Prostate gland (tissue), 2 donors: ENCODE data around the gene MACROH2A2. TPM values are rescaled to one million over a fixed set of nuclear protein-coding genes. Genes with fewer than 3 reads are reported as not detected.
"Not testable (repeated sequence)": the region's sequence is repeated elsewhere in the genome, so short reads cannot be mapped to it uniquely, and the experiment has no call there.

Experiments
- DNase-seq: peaks from one replicate; pipeline ENCODE4 v3.0.0-alpha.2; 2019; ENCODE audit warnings: low spot score
- H3K27ac ChIP-seq, 2 donors: fragments of 200-600 bp; sonication (generic); 2 replicates each; pipeline ENCODE4 v1.5.1; 2017 to 2019
- H3K27me3 ChIP-seq: fragments of 200-600 bp; sonication (generic); replicated peaks from 2 replicates; pipeline ENCODE4 v1.5.1; 2019; ENCODE audit not compliant: insufficient read depth
- H3K36me3 ChIP-seq, 2 donors: fragments of 200-600 bp; sonication (generic); 1 replicate in 1 of 2; 2 replicates in 1 of 2; pipeline versions ENCODE4 v1.5.1 to v1.8.1; 2017 to 2019
- H3K4me1 ChIP-seq: fragments of 200-600 bp; sonication (generic); replicated peaks from 2 replicates; pipeline ENCODE4 v1.5.1; 2019
- H3K4me3 ChIP-seq, 2 donors: fragments of 200-600 bp; sonication (generic); 2 replicates each; pipeline ENCODE4 v1.5.1; 2017 to 2019
- H3K9me3 ChIP-seq: fragments of 200-600 bp; sonication (generic); 2 replicates; pipeline ENCODE4 v1.5.1; 2017
- CTCF ChIP-seq, 4 experiments: fragments of 200-600 bp in 2 of 4; fragments of 450-650 bp in 2 of 4; sonication (generic) in 2 of 4; IDR thresholded peaks; 1 replicate in 3 of 4; 2 replicates in 1 of 4; pipeline ENCODE4 v1.5.1; 2016 to 2019; ENCODE audit warnings: antibody characterized with exemption in 4 of 4, mild to moderate bottlenecking in 2 of 4, moderate library complexity in 2 of 4
- POLR2A ChIP-seq: fragments of 450-650 bp; IDR thresholded peaks from one replicate; pipeline ENCODE4 v1.6.1; 2016; ENCODE audit warnings: antibody characterized with exemption, mild to moderate bottlenecking
- POLR2AphosphoS5 ChIP-seq: sonication (generic); formaldehyde crosslinking; IDR thresholded peaks from one replicate; pipeline ENCODE4 v1.6.1; 2017; ENCODE audit warnings: antibody characterized with exemption
- WGBS: methylation state at CpG from one replicate; pipeline ENCODE4 v1.1.5; 2018; 5-methylcytosine and 5-hydroxymethylcytosine counted together
- intact Hi-C: fragments of 100-400 bp; cut with DNase I; formaldehyde crosslinking; loops from one replicate; pipeline ENCODE4 v1.14.2; 2022
- total RNA-seq, 2 donors: library from RNA; depleted of rRNA; stranded (reverse); fragments of >200 nt; gene quantifications; one replicate each; pipeline ENCODE4 v1.1.0, GENCODE V29; 2016

MACROH2A2 gene
- total RNA-seq, 2 donors from 2014 or later = 23.1 to 59.5 TPM

GRCh38 chr10:70034232-70034631 lies 18.4 kb upstream of the MACROH2A2 start:
- no peaks in the 10 kb centered on the region for H3K27me3 ChIP-seq
- H3K36me3 ChIP-seq = no peaks in the 10 kb centered on the region
- WGBS = 18% methylated on average over 4 of the region's 4 CpGs
- H3K9me3 ChIP-seq = no peaks in the 10 kb centered on the region
- DNase-seq = no peak
- TF ChIP-seq POLR2AphosphoS5 (no peak), POLR2A (no peak), CTCF (IDR thresholded peaks at IDR 0.05) (no peak)
- no peaks in the 10 kb centered on the region for H3K4me1 ChIP-seq
- H3K27ac ChIP-seq = no peak overlapping the region
- no peak overlapping the region for H3K4me3 ChIP-seq
- intact Hi-C loops = no loop called here

GRCh38 chr10:70035531-70035930 lies 17.1 kb upstream of the MACROH2A2 start:
- TF ChIP-seq POLR2AphosphoS5 (no peak), CTCF (IDR thresholded peaks at IDR 0.05) (no peak), POLR2A (no peak)
- intact Hi-C loops = no loop called here
- Histone ChIP-seq H3K27me3 (no peaks in the 10 kb centered on the region), H3K4me1 (no peaks in the 10 kb centered on the region), H3K4me3 (no peak overlapping the region), H3K36me3 (no peaks in the 10 kb centered on the region), H3K27ac (no peak overlapping the region), H3K9me3 (no peaks in the 10 kb centered on the region)
- no peak for DNase-seq
- 38% methylated on average over 1 of the region's 1 CpG for WGBS

GRCh38 chr10:70038923-70039322 lies 13.7 kb upstream of the MACROH2A2 start:
- intact Hi-C loops = no loop called here
- no peaks in the 10 kb centered on the region for H3K4me1 ChIP-seq
- H3K27ac ChIP-seq = no peak overlapping the region
- DNase-seq = no peak
- H3K27me3 ChIP-seq = no peaks in the 10 kb centered on the region
- no peak for TF ChIP-seq POLR2AphosphoS5
- no peak overlapping the region for H3K4me3 ChIP-seq
- H3K9me3 ChIP-seq = no peaks in the 10 kb centered on the region
- H3K36me3 ChIP-seq = no peaks in the 10 kb centered on the region

- WGBS = 87% methylated on average over 2 of the region's 2 CpGs
- DNase-seq = no peak
- Histone ChIP-seq H3K27me3 (no peaks in the 10 kb centered on the region), H3K4me1 (no peaks in the 10 kb centered on the region), H3K36me3 (no peaks in the 10 kb centered on the region), H3K4me3 (no peak overlapping the region), H3K9me3 (no peaks in the 10 kb centered on the region), H3K27ac (no peak overlapping the region)
- intact Hi-C loops = no loop called here
- TF ChIP-seq POLR2A (no peak), POLR2AphosphoS5 (no peak), CTCF (IDR thresholded peaks at IDR 0.05) (no peak)
Measured at GRCh38 chr10:70041016-70041415, 11.6 kb upstream of the MACROH2A2 start.

GRCh38 chr10:70041739-70042138 lies 10.9 kb upstream of the MACROH2A2 start:
- 52% methylated on average over 8 of the region's 8 CpGs for WGBS
- H3K27me3 ChIP-seq, intact Hi-C loops: not testable (repeated sequence)

GRCh38 chr10:70047066-70047465 lies 5.6 kb upstream of the MACROH2A2 start:
- WGBS = 86% methylated on average over 4 of the region's 4 CpGs

More at GRCh38 chr10:70041739-70042138, 10.9 kb upstream of the MACROH2A2 start:
- H3K4me1 ChIP-seq, H3K9me3 ChIP-seq, H3K36me3 ChIP-seq, H3K4me3 ChIP-seq, DNase-seq, H3K27ac ChIP-seq: not testable (repeated sequence)

More at GRCh38 chr10:70047066-70047465, 5.6 kb upstream of the MACROH2A2 start:
- H3K27ac ChIP-seq, H3K4me3 ChIP-seq, H3K27me3 ChIP-seq, intact Hi-C loops, DNase-seq, H3K36me3 ChIP-seq, H3K9me3 ChIP-seq, H3K4me1 ChIP-seq: not testable (repeated sequence)
